ENCODE data around the gene SERAC1.
A peak's percentile ranks its signal among the peaks of the same experiment; 100 is the strongest.

The SERAC1 gene

DNA sequence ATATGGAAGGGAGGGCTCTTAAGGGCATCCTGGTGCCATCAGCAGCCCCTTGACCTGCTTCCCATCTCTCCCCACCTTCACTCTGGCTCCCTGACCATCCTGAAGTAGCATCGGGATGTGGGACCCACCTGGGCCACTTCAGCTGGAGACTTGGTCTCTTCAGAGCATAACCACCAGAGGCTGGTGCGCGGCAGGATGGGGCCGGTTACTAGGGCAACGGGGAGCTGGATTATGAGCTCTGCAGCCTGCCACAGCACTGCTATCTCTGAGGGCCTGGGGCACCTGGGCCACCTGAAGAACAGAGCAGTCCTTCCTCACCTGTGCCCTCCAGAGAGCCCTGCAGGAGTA is 106.7 kb downstream of the SERAC1 start:
- no peak overlapping the region for H3K4me3 ChIP-seq (ENCODE audit: low read depth, low read length)
- H3K27me3 ChIP-seq (ENCODE audit: control insufficient read depth, insufficient read depth, low read length), result no peaks in the 10 kb centered on the region
- H3K79me2 ChIP-seq, result no peaks in the 10 kb centered on the region
- H3K9ac ChIP-seq, result no peak overlapping the region
- TF ChIP-seq CTCF (IDR thresholded peaks at IDR 0.05), result no peak
- no peak overlapping the region for H3K27ac ChIP-seq
- no peak overlapping the region for H3K4me2 ChIP-seq (ENCODE audit: low read length)
- H3K9me3 ChIP-seq (ENCODE audit: control insufficient read depth, low read length), result no peaks in the 10 kb centered on the region
- no peak overlapping the region for H2AFZ ChIP-seq
- H3K4me1 ChIP-seq, result no peaks in the 10 kb centered on the region
- no peaks in the 10 kb centered on the region for H3K36me3 ChIP-seq (ENCODE audit: control insufficient read depth, insufficient read depth, low read length)

GRCh38 chr6:158060455-158061360 is 107.4 kb downstream of the SERAC1 start:
- Histone ChIP-seq H3K4me1 (no peaks in the 10 kb centered on the region), H3K9ac (no peak overlapping the region), H3K4me2 (ENCODE audit: low read length) (peak overlapping the region; percentile 4), H3K9me3 (ENCODE audit: control insufficient read depth, low read length) (no peaks in the 10 kb centered on the region), H3K36me3 (ENCODE audit: control insufficient read depth, insufficient read depth, low read length) (no peaks in the 10 kb centered on the region), H3K4me3 (ENCODE audit: low read depth, low read length) (no peak overlapping the region), H3K27ac (peak overlapping the region; percentile 45), H3K79me2 (no peaks in the 10 kb centered on the region), H3K27me3 (ENCODE audit: control insufficient read depth, insufficient read depth, low read length) (no peaks in the 10 kb centered on the region), H2AFZ (peak overlapping the region; percentile 45)
- no peak for TF ChIP-seq CTCF (IDR thresholded peaks at IDR 0.05)
